ENCODE measurements around the gene PRKN. TPM values are rescaled to one million over a fixed set of nuclear protein-coding genes. Genes with fewer than 3 reads are reported as not detected.

The PRKN gene
- total RNA-seq, 1 experiment from 2014 or later = 0.46 TPM

DNA sequence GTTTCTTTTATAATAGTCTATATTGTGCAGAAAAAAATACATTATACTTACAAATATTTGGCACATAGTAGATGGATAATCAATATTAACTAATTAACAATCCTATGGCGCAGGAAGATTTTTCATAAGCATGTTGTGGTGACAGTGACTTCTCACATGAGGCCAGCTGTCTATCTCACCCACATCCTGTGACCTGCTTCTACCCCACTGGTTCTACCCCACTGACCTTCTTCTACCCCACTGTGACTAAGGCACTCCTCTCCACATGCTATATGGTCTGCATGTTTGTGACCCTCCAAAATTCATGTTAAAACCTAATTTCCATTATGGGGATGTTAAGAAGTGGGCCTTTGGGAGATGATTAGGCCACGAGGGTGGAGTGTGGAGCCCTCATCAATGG lies 1058.9 kb downstream of the PRKN start:
- Histone ChIP-seq H3K4me1 (ENCODE audit: control insufficient read depth, insufficient read depth, low read length) (no peaks in the 10 kb centered on the region), H3K9me3 (ENCODE audit: control insufficient read depth, insufficient read depth, low read depth, low read length) (no peaks in the 10 kb centered on the region), H3K36me3 (ENCODE audit: control insufficient read depth, insufficient read depth, low read length) (no peaks in the 10 kb centered on the region), H3K4me3 (ENCODE audit: low read depth in 2 of 2, low read length in 2 of 2) (no peak overlapping the region), H3K27ac (ENCODE audit: low read length) (no peak overlapping the region), H3K27me3 (ENCODE audit: control insufficient read depth, insufficient read depth, low read length) (no peaks in the 10 kb centered on the region)
- ChIA-PET CTCF (no interaction called here), POLR2A (no interaction called here)
- intact Hi-C loops (cut with micrococcal nuclease; ENCODE audit: unreplicated experiment) = no loop called here
- no peak for DNase-seq (ENCODE audit: low read depth, low spot score)
- no peak for ATAC-seq
- TF ChIP-seq, protein P1, sequence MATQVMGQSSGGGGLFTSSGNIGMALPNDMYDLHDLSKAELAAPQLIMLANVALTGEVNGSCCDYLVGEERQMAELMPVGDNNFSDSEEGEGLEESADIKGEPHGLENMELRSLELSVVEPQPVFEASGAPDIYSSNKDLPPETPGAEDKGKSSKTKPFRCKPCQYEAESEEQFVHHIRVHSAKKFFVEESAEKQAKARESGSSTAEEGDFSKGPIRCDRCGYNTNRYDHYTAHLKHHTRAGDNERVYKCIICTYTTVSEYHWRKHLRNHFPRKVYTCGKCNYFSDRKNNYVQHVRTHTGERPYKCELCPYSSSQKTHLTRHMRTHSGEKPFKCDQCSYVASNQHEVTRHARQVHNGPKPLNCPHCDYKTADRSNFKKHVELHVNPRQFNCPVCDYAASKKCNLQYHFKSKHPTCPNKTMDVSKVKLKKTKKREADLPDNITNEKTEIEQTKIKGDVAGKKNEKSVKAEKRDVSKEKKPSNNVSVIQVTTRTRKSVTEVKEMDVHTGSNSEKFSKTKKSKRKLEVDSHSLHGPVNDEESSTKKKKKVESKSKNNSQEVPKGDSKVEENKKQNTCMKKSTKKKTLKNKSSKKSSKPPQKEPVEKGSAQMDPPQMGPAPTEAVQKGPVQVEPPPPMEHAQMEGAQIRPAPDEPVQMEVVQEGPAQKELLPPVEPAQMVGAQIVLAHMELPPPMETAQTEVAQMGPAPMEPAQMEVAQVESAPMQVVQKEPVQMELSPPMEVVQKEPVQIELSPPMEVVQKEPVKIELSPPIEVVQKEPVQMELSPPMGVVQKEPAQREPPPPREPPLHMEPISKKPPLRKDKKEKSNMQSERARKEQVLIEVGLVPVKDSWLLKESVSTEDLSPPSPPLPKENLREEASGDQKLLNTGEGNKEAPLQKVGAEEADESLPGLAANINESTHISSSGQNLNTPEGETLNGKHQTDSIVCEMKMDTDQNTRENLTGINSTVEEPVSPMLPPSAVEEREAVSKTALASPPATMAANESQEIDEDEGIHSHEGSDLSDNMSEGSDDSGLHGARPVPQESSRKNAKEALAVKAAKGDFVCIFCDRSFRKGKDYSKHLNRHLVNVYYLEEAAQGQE (IDR thresholded peaks at IDR 0.05; ENCODE audit: insufficient read depth in 1 of 2, low read depth in 2 of 2, low read length in 1 of 2) = no peak
- TF ChIP-seq SIN3A (IDR thresholded peaks at IDR 0.05; ENCODE audit: borderline replicate concordance, insufficient read depth, low read depth, low read length) = no peak
- TF ChIP-seq CTCF (IDR thresholded peaks at IDR 0.05) = no peak
- no peak for TF ChIP-seq TCF7L2 (IDR thresholded peaks at IDR 0.05; ENCODE audit: low read depth, low read length)
- no peak for TF ChIP-seq POLR2AphosphoS5 (IDR thresholded peaks at IDR 0.05; ENCODE audit: low read depth, low read length)
- BruUV-seq (replicated peaks) = no TSS peak
- in situ Hi-C loops (cut with HindIII; ENCODE audit: low pct_unique_long_range_greater_than_20kb, low sequenced_read_pairs) = no loop called here

DNA sequence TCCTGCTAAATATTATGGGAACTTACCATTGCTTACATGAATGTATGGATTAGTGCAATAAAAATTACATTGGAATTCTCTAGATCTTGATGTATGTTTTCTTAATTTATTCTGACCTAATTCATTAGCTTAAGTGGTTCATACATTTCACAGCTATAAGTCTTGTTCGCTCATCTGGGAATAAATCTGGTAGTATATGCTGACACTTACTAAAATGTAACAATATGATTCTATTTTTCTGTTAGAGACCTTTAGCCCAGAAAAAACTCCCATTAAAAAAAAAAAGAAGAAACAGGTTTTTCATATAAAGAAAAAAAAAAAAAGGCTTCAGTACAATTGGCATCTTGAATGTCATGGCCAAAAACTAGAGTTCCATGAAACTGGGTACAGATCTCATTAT lies 1059.6 kb downstream of the PRKN start:
- no peaks in the 10 kb centered on the region for H3K27me3 ChIP-seq (ENCODE audit: control insufficient read depth, insufficient read depth, low read length)
- BruUV-seq (replicated peaks) = no TSS peak
- ChIA-PET CTCF (no interaction called here), POLR2A (no interaction called here)
- intact Hi-C loops (cut with micrococcal nuclease; ENCODE audit: unreplicated experiment) = no loop called here
- no peak overlapping the region for H3K27ac ChIP-seq (ENCODE audit: low read length)
- H3K36me3 ChIP-seq (ENCODE audit: control insufficient read depth, insufficient read depth, low read length) = no peaks in the 10 kb centered on the region
- no peaks in the 10 kb centered on the region for H3K9me3 ChIP-seq (ENCODE audit: control insufficient read depth, insufficient read depth, low read depth, low read length)
- in situ Hi-C loops (cut with HindIII; ENCODE audit: low pct_unique_long_range_greater_than_20kb, low sequenced_read_pairs) = no loop called here
- DNase-seq (ENCODE audit: low read depth, low spot score) = no peak
- no peaks in the 10 kb centered on the region for H3K4me1 ChIP-seq (ENCODE audit: control insufficient read depth, insufficient read depth, low read length)
- H3K4me3 ChIP-seq (ENCODE audit: low read depth in 2 of 2, low read length in 2 of 2) = no peak overlapping the region
- TF ChIP-seq SIN3A (IDR thresholded peaks at IDR 0.05; ENCODE audit: borderline replicate concordance, insufficient read depth, low read depth, low read length) (no peak), POLR2AphosphoS5 (IDR thresholded peaks at IDR 0.05; ENCODE audit: low read depth, low read length) (no peak), CTCF (IDR thresholded peaks at IDR 0.05) (no peak), TCF7L2 (IDR thresholded peaks at IDR 0.05; ENCODE audit: low read depth, low read length) (no peak)
- TF ChIP-seq, protein P1 (IDR thresholded peaks at IDR 0.05; ENCODE audit: insufficient read depth in 1 of 2, low read depth in 2 of 2, low read length in 1 of 2) = no peak
- ATAC-seq = no peak
